NCI-H1048 (cell line): Measurements from ENCODE around the gene TSHZ2.
"Not testable (repeated sequence)": the region's sequence is repeated elsewhere in the genome, so short reads cannot be mapped to it uniquely, and the experiment has no call there.

Source experiments
- DNase-seq: peaks from one replicate; lab custom pipeline; 2025; lab: John Stamatoyannopoulos, UW

TSHZ2 gene

GRCh38 chr20:53319716-53320115 is 347.6 kb downstream of the TSHZ2 start:
- no peak for DNase-seq

GRCh38 chr20:53320701-53321100 is 348.5 kb downstream of the TSHZ2 start:
- DNase-seq, result no peak

- DNase-seq, result no peak
Measured at GRCh38 chr20:53321596-53321995, 349.4 kb downstream of the TSHZ2 start.

GRCh38 chr20:53322651-53323050 is 350.5 kb downstream of the TSHZ2 start:
- DNase-seq, result no peak

- not testable (repeated sequence) for DNase-seq
Measured at GRCh38 chr20:53323460-53323859, 351.3 kb downstream of the TSHZ2 start.

- no peak for DNase-seq
Measured at GRCh38 chr20:53324816-53325215, 352.7 kb downstream of the TSHZ2 start.

GRCh38 chr20:53328961-53329360 is 356.8 kb downstream of the TSHZ2 start:
- DNase-seq, result no peak

GRCh38 chr20:53329781-53330180 is 357.6 kb downstream of the TSHZ2 start:
- no peak for DNase-seq

GRCh38 chr20:53330601-53331140 is 358.5 kb downstream of the TSHZ2 start:
- no peak for DNase-seq

GRCh38 chr20:53331151-53331973 is 359.2 kb downstream of the TSHZ2 start:
- DNase-seq, result no peak

GRCh38 chr20:53332022-53332837 is 360.1 kb downstream of the TSHZ2 start:
- DNase-seq, result no peak

- DNase-seq, result no peak
Measured at GRCh38 chr20:53334861-53335260, 362.7 kb downstream of the TSHZ2 start.

- no peak for DNase-seq
Measured at GRCh38 chr20:53335555-53335954, 363.4 kb downstream of the TSHZ2 start.

GRCh38 chr20:53336892-53337291 is 364.7 kb downstream of the TSHZ2 start:
- no peak for DNase-seq

- DNase-seq, result no peak
Measured at GRCh38 chr20:53337390-53338101, 365.4 kb downstream of the TSHZ2 start.

GRCh38 chr20:53338716-53339115 is 366.6 kb downstream of the TSHZ2 start:
- no peak for DNase-seq

- no peak for DNase-seq
Measured at GRCh38 chr20:53342429-53342828, 370.3 kb downstream of the TSHZ2 start.

GRCh38 chr20:53343448-53343847 is 371.3 kb downstream of the TSHZ2 start:
- no peak for DNase-seq

GRCh38 chr20:53344891-53345290 is 372.7 kb downstream of the TSHZ2 start:
- DNase-seq, result no peak

GRCh38 chr20:53345536-53346334 is 373.6 kb downstream of the TSHZ2 start:
- DNase-seq, result no peak

- DNase-seq, result no peak
Measured at GRCh38 chr20:53346335-53346648, 374.1 kb downstream of the TSHZ2 start.

- DNase-seq, result no peak
Measured at GRCh38 chr20:53349730-53350129, 377.6 kb downstream of the TSHZ2 start.
